Smooth muscle cell (in vitro differentiated cells): ENCODE data around the gene GNAI1. TPM values are rescaled to one million over a fixed set of nuclear protein-coding genes. Genes with fewer than 3 reads are reported as not detected.
A peak's percentile ranks its signal among the peaks of the same experiment; 100 is the strongest.

Experiments used
- DNase-seq: peaks from one replicate; lab custom pipeline; 2025; ENCODE audit not compliant: unreplicated experiment; lab: John Stamatoyannopoulos, UW
- H2AFZ ChIP-seq: fragments of 200-600 bp; sonication (generic); 2 replicates; pipeline ENCODE4 v1.6.0; 2016; ENCODE audit warnings: antibody characterized with exemption, low read depth, mild to moderate bottlenecking
- H3F3A ChIP-seq: fragments of 200-600 bp; sonication (generic); 2 replicates; pipeline ENCODE4 v1.6.0; 2017; ENCODE audit warnings: antibody characterized with exemption, low read depth
- H3K27ac ChIP-seq: fragments of 200-600 bp; sonication (generic); 2 replicates; pipeline ENCODE4 v1.5.1; 2016; ENCODE audit warnings: low read depth, mild to moderate bottlenecking
- H3K27me3 ChIP-seq: fragments of 200-600 bp; sonication (generic); 2 replicates; pipeline ENCODE4 v1.6.1; 2016; ENCODE audit warnings: low read depth, mild to moderate bottlenecking
- H3K36me3 ChIP-seq: fragments of 200-600 bp; sonication (generic); 2 replicates; pipeline ENCODE4 v1.5.1; 2016; ENCODE audit warnings: low read depth
- H3K4me1 ChIP-seq: fragments of 200-600 bp; sonication (generic); 2 replicates; pipeline ENCODE4 v1.5.1; 2016; ENCODE audit warnings: low read depth
- H3K4me2 ChIP-seq: fragments of 200-600 bp; sonication (generic); 2 replicates; pipeline ENCODE4 v1.6.0; 2016; ENCODE audit warnings: mild to moderate bottlenecking
- H3K4me3 ChIP-seq: fragments of 200-600 bp; sonication (generic); 2 replicates; pipeline ENCODE4 v1.5.1; 2016; ENCODE audit warnings: mild to moderate bottlenecking
- H3K79me2 ChIP-seq: fragments of 200-600 bp; sonication (generic); 2 replicates; pipeline ENCODE4 v1.6.0; 2016; ENCODE audit warnings: low read depth, mild to moderate bottlenecking
- H3K9ac ChIP-seq: fragments of 200-600 bp; sonication (generic); 2 replicates; pipeline ENCODE4 v1.6.0; 2016; ENCODE audit warnings: low read depth
- H3K9me3 ChIP-seq: fragments of 200-600 bp; sonication (generic); replicated peaks from 2 replicates; pipeline ENCODE4 v1.5.1; 2016; ENCODE audit warnings: low read depth
- H4K20me1 ChIP-seq: fragments of 200-600 bp; sonication (generic); 2 replicates; pipeline ENCODE4 v1.6.0; 2016; ENCODE audit warnings: low read depth
- WGBS: methylation state at CpG from one replicate; pipeline ENCODE4 v1.1.7; 2016; ENCODE audit warnings: low lambda C conversion rate; 5-methylcytosine and 5-hydroxymethylcytosine counted together
- polyA plus RNA-seq: library from polyadenylated mRNA; unstranded; fragments of >200 nt; fragmentation: Nextera tagmentation; extraction: Ambion mirVana; gene quantifications from 2 replicates; pipeline ENCODE4 v1.2.1, GENCODE V29; 2016
- total RNA-seq: library from RNA; depleted of rRNA; stranded (reverse); fragments of >200 nt; gene quantifications from 2 replicates; pipeline ENCODE4 v1.2.3, GENCODE V29; 2014
- TF ChIP-seq, protein P1 (sequence below): fragments of 200-600 bp; sonication (generic); IDR thresholded peaks from 2 replicates; pipeline ENCODE4 v1.5.1; 2017; ENCODE audit warnings: borderline replicate concordance, mild to moderate bottlenecking, antibody characterized with exemption; ENCODE audit not compliant: insufficient read depth, poor library complexity, severe bottlenecking

Gene GNAI1
- total and polyA plus RNA-seq, 2 experiments from 2014 or later = 204 to 223 TPM

DNA sequence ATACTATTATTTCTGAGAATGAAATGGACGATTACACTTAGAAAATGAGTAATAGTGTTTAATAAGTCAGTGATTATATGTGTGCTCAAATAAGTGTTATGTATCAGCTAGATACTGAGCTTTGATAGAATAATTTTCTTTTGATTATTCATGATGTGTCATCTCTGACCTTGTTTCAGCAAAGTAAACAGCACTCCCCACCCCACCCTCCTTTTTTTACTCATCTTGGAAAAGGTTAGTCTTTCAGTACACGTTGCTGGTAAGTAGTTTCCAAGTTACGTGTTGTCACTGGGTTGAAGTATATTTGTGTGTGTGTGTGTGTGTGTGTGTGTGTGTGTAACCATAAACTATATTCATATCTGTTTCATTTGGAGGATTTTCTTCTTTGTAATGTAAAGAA lies 84.1 kb downstream of the GNAI1 start:
- Histone ChIP-seq H3K9ac (no peak overlapping the region), H2AFZ (no peak overlapping the region), H3K4me3 (no peak overlapping the region), H3K4me2 (peak overlapping the region; percentile 41), H3K9me3 (no peaks in the 10 kb centered on the region), H3K36me3 (peaks cover 7% of the 10 kb centered on the region), H3K4me1 (no peaks in the 10 kb centered on the region), H3K27ac (peak overlapping the region; percentile 65), H3F3A (peaks cover 11% of the 10 kb centered on the region), H3K79me2 (peaks cover 4% of the 10 kb centered on the region), H4K20me1 (peaks cover 6% of the 10 kb centered on the region), H3K27me3 (no peaks in the 10 kb centered on the region)
- 52% methylated on average over 3 of the region's 3 CpGs for WGBS
- DNase-seq = no peak
- TF ChIP-seq, protein P1, sequence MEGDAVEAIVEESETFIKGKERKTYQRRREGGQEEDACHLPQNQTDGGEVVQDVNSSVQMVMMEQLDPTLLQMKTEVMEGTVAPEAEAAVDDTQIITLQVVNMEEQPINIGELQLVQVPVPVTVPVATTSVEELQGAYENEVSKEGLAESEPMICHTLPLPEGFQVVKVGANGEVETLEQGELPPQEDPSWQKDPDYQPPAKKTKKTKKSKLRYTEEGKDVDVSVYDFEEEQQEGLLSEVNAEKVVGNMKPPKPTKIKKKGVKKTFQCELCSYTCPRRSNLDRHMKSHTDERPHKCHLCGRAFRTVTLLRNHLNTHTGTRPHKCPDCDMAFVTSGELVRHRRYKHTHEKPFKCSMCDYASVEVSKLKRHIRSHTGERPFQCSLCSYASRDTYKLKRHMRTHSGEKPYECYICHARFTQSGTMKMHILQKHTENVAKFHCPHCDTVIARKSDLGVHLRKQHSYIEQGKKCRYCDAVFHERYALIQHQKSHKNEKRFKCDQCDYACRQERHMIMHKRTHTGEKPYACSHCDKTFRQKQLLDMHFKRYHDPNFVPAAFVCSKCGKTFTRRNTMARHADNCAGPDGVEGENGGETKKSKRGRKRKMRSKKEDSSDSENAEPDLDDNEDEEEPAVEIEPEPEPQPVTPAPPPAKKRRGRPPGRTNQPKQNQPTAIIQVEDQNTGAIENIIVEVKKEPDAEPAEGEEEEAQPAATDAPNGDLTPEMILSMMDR = no peak

DNA sequence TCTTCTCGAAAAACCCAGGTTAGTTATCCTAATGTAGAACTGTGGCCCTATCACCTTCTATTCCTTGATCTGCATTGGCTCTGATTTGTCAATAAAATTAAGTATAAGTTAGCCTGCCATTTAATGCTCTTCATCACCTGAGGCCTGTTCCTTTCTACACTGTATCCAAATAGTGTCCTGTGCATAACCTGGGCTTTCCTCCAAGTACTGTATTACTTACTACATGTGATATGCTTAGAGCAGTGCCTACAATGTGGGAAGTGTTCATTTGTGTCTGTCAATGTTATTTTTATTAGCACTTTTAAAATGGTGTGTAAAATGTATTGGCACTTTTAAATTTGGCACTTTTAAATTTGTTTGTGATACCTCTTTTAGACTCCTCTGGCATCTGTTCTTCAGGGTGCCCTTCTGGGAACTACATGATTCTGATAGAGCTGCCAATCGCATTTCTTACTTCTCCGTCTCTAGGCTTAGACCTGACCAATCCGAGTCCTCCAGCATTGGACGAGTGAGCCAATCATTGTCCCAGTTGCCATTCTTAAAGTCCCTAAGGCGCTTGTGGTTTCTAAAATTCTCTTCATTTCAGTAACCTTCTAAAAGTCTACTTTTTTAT lies 85.5 kb downstream of the GNAI1 start:
- DNase-seq = no peak
- 99% methylated on average over 6 of the region's 6 CpGs for WGBS
- H3K4me3 ChIP-seq = no peak overlapping the region
- peaks cover 7% of the 10 kb centered on the region for H3F3A ChIP-seq
- no peaks in the 10 kb centered on the region for H3K9me3 ChIP-seq
- H3K9ac ChIP-seq = no peak overlapping the region
- H2AFZ ChIP-seq = no peak overlapping the region
- peaks cover 4% of the 10 kb centered on the region for H3K4me1 ChIP-seq
- H3K4me2 ChIP-seq = no peak overlapping the region
- no peaks in the 10 kb centered on the region for H3K27me3 ChIP-seq
- peaks cover 3% of the 10 kb centered on the region for H3K36me3 ChIP-seq
- peak overlapping the region; percentile 65 for H3K27ac ChIP-seq
- no peaks in the 10 kb centered on the region for H3K79me2 ChIP-seq
- TF ChIP-seq, protein P1 = no peak
- H4K20me1 ChIP-seq = no peaks in the 10 kb centered on the region

DNA sequence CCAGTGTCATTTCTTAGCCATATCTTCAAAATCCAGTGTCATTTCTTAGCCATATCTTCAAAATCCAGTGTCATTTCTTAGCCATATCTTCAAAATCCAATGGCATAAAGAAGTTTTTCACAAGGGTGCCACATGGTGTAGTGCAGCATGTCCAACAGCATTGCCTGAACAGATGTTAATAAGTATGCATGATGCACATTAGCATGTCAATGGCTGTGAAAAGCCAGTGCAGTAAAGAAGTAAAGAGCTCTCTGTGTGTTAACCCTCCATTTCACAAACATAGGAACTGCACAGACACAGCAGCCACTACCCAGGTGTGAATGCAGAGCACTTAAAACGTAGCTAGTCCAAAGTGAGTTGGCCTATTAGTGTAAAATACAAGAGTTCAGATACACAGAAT lies 89.8 kb downstream of the GNAI1 start:
- Histone ChIP-seq H3F3A (peaks cover 13% of the 10 kb centered on the region), H3K4me3 (no peak overlapping the region), H3K9ac (no peak overlapping the region), H3K27ac (no peak overlapping the region), H3K27me3 (no peaks in the 10 kb centered on the region), H2AFZ (no peak overlapping the region), H3K9me3 (no peaks in the 10 kb centered on the region), H3K4me2 (no peak overlapping the region), H3K4me1 (peaks cover 11% of the 10 kb centered on the region), H3K36me3 (peaks cover 3% of the 10 kb centered on the region), H3K79me2 (no peaks in the 10 kb centered on the region), H4K20me1 (no peaks in the 10 kb centered on the region)
- WGBS = 100% methylated on average over 1 of the region's 1 CpG
- TF ChIP-seq, protein P1 = no peak
- DNase-seq = no peak

DNA sequence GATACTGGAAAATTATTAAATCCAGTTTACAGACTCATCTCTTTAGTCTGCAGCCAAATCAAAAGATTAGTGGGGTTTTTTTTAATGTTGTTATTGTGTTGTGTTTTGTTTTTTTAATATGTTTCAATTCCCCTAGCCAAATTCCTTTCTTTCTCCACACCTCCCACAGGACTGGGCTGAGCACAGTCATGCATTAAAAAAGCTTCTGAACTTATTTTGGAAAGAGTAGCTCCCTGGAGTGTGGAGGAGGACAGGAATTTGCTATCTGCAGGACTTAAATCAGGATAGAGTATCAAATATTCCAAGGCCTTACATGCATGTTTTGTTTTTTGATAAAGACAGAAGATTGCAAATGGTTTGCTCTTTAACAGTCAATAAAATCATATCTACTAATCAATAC lies 90.7 kb downstream of the GNAI1 start:
- Histone ChIP-seq H3K4me1 (peaks cover 20% of the 10 kb centered on the region), H3K4me3 (no peak overlapping the region), H4K20me1 (no peaks in the 10 kb centered on the region), H3K27ac (peak overlapping the region; percentile 37), H3K36me3 (no peaks in the 10 kb centered on the region), H3K4me2 (peak overlapping the region; percentile 40), H3K79me2 (no peaks in the 10 kb centered on the region), H3K9me3 (no peaks in the 10 kb centered on the region), H3K27me3 (no peaks in the 10 kb centered on the region), H3F3A (peaks cover 9% of the 10 kb centered on the region), H3K9ac (no peak overlapping the region), H2AFZ (no peak overlapping the region)
- TF ChIP-seq, protein P1 = no peak
- no peak for DNase-seq
